Occipital lobe (tissue), 2 donors: ENCODE data around the gene TESPA1. TPM values are rescaled to one million over a fixed set of nuclear protein-coding genes. Genes with fewer than 3 reads are reported as not detected.

Experiments used
- DNase-seq: peaks from one replicate; lab custom pipeline; 2025; lab: John Stamatoyannopoulos, UW
- total RNA-seq: library from RNA; depleted of rRNA; stranded (reverse); fragments of >200 nt; gene quantifications from one replicate; pipeline ENCODE4 v1.2.3, GENCODE V29; 2014

Gene TESPA1, protein sequence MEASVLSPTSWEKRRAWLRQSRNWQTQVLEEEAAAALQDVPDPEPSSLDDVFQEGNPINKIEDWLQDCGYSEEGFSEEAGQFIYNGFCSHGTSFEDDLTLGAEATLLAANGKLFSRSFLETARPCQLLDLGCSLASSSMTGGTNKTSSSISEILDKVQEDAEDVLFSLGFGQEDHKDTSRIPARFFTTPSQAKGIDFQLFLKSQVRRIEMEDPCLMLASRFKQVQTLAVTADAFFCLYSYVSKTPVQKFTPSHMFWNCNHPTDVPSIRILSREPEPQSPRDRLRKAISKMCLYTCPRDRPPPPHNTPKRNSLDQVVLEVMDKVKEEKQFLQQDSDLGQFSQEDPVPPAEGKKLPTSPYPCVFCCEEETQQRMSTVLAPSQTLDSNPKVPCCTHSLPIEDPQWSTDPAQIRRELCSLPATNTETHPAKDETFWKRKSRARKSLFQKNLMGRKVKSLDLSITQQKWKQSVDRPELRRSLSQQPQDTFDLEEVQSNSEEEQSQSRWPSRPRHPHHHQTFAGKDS
- total RNA-seq: not detected

DNA sequence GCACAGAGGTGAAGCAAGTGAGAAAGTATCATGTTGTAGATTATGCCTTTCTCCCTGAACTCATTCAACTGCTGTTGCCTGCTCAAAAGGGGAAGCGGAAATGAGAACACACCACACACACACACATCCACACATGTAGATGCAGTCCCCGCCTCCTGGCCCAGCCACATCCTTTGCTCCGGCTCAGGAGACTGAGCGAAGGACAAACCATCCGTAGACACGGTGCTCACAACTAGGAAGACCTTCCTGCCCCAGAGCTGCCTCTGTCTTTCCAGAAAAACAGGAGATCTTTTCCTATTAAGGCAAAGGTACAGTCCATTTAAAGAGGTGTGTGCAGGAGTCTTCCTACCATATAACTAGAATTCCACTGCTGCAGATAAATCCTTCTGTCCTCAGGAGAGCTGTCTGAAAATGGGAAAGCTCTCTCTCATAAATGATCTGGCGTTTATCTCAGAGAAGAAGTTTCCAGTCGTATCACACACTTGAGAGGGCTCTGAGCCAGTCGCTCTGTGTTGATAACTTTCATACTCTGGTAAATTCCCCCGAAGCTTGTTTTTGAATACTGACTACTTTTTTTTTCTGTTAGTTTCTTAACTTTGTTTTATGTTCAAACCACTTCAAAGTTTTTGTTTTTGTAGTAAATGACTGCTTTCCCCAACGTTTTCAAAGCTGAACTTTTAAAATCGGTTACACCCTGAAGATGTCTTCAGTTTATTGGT is at the start of gene TESPA1:
Gene TESPA1 (minus strand): TSS at position 105 of the 719 bp plus-strand sequence. CDS start 10,200 bp downstream, outside the sequence.
- no peak for DNase-seq

DNA sequence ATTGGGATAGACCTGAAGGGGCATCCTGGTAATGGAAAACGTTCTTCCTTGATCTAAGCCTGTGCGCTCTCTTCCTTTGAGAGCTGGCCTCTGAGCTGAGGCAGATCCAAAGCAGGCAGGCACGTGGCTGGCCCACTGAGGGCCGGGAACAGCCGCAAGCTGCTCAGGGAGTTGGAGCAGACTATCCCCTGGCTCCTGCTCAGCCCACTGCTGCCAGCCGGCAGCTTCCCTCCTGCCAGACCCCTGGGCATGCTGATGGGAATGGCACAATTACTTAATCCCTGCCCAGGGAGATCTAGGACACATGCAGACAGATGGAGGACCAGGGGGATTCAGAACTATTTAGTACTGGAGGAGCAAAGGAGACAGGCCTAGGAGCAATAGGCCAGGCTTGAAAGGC is 49.7 kb upstream of the TESPA1 start:
- no peak for DNase-seq

DNA sequence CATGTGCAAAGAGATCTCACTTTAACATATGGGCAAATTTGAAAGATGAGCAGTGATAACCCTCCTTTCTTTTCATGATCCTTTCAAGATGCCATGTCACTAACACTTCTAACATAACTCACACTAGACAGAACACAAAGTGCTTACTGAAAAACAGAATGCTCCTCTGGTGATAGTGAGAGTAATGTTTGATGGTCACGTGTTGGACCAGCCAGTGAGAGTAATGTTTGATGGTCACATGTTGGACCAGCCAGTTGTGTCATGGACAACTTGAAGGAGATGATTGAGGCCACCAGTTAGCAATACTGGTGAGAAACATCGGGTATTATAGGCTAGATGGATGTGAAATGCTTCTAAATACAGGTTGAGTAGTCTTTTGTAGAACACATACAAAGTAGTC is 40.9 kb upstream of the TESPA1 start:
- no peak for DNase-seq

DNA sequence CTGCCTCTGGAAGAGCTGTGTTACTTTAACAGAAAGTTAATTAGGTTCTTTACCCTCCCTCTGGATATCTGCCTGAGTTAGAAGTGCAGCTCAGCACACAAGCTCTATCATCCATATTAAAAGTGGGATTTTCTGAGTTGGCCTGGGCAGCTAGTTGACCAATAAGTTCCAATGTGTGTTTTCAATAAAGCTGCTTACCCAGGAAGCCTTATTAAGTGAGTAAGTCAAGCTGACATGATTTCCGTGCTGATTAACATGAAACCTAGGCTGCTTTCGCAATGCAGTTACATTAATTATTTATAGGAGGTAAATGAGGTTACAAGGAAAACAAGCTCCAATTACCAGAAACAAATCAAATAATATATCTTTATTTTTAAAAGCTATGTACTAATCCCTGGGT is 40.0 kb upstream of the TESPA1 start:
- no peak for DNase-seq

DNA sequence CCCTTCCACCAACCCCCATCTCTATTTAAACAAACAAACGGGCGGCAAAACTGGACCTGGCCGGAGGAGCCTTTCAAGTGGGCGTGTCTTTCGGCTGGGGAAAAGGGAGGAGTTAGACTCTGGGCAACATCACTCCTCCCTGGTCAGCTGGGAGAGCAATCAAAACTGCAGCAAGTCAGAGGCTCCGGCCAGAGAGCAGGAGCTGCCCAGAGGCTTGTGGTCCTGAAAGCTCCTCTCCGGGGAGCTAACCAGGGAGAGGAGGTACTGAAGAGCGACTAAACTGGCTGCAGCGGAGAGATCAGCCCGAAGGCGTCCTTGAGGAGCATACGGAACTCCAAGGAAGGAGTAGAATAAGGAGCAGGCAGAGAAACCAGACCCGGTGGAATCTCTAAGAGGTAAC is 35.2 kb upstream of the TESPA1 start, which contains the start of gene NEUROD4:
Gene NEUROD4 (plus strand): TSS at position 191 of the 400 bp plus-strand sequence. CDS start 6,466 bp downstream, outside the sequence.
- peak; percentile 4 for DNase-seq

DNA sequence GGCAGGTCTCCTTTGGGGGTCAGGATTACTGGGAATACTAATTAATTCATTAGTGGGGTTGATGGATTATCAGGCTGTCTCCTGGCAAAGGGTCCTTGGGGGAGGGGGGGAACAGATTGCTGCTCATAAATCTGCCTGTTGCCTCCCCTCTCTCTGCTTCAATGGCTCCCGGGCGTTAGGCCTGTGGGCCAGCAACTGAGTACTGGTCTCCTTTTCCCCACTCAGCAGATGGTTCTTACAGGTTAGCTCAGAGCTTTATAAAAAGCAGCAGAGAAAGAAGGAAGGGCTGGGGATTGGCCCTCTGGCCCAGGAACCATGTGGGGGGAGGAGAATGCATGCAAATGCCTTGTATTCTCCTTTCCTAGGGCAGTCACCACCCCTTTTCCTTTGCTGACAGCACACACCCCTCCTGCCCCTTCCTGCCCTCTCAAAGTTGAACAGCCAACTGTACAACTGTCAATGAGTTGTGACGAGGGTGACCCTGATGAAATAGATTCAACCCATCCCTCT is 32.9 kb upstream of the TESPA1 start:
- no peak for DNase-seq

DNA sequence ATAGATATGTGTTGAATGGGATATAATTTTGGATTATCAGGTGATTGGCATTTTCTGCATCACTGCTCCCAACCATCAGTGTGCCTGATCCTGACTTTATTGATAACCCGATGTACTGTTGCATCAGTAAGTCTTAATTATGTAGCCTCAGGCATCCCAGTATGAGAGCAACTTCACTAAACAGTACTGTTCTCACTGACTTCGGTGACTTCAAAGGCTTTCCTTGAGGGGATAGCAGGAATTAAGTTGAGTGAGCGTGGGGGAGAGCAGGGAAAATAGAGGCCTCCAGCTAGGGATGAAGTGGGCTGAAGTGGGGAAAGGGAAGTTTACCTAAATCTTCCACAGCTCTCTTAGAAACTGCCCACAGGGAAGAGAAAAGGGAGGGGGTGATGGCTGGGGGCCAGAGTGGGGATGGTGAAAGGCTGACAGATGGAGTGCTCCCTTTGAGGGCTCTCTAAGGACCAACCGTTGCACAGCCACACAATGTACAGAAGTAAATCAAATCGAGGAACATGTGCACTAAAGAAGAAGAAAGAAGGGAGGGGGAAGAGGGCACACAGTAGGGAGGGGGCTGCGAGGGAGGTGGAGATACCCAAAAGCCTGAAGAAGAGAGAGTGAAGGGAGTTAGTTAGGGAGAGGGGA is 24.5 kb upstream of the TESPA1 start:
- DNase-seq: no peak

DNA sequence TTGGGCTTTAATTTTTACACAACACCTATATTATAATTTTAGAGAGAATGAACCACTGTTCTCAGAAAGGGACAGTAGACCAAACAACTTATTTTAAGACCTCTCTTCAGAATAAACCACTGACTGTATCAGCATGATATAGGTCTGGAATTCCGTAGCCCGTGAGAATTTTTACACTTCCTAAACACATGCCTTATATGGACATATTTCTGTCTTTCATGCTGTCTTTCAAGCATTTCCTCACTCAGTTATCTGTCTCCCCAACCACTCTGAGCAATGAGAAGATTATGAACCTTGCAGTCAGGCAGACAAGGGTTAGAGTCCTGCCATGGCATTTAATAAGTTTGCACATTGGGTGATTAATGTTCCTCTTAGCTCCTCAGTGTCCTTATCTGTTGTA is 17.8 kb upstream of the TESPA1 start:
- no peak for DNase-seq

DNA sequence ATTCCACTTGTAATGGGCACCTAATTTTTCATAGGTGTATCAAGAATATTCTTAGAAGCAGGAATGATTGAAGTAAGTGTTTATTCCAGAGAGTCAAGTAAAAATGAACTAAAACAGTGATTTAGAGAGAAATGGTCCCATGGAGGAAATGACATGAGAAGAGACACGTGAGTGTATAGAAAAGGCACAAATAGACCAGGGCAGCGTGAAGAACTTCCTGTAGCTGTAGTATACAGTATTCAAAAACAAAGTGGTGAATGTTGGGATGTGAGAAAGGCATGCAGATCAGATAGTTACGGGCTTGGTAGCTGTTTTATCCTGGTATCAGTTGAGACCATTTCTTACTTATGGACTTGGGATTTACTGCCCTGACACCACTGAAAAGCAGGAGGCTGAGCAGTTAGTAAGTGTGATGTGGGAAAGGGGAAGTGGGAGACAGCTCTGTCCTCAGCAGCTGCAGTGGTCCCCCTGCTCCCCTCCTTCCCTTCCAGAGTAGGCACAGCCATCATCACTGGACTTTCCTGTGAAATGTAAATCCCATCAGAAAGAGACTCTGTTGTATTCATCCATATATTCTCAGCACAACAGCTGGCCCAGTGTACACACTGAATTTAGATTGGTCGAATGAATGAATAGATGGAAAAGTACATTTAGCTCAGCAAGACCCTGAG is 16.8 kb upstream of the TESPA1 start:
- no peak for DNase-seq

DNA sequence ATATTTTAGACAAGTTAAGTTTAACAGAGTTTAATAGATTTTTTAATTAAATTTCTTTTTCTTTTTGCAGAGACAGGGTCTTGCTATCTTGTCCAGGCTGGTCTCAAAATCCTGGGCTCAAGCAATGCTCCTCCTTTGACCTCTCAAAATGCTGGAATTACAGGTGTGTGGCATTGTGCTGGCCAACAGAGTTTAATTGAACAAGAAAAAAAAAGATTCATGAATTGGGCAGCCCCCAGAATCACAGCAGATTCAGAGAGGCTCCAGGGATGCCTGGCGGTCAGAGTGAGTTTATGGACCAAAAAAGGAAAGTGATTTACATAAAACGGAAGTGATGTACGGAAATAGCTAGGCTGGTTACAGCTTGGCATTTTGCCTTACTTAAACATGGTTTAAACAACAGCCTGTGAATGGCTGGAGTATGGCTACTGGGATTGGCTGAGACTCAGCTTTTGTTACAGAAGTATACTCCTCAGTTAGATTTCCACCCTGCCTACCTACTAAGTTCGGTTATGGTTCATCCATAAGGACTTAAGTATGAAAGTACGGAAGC is 14.5 kb upstream of the TESPA1 start:
- DNase-seq: no peak

DNA sequence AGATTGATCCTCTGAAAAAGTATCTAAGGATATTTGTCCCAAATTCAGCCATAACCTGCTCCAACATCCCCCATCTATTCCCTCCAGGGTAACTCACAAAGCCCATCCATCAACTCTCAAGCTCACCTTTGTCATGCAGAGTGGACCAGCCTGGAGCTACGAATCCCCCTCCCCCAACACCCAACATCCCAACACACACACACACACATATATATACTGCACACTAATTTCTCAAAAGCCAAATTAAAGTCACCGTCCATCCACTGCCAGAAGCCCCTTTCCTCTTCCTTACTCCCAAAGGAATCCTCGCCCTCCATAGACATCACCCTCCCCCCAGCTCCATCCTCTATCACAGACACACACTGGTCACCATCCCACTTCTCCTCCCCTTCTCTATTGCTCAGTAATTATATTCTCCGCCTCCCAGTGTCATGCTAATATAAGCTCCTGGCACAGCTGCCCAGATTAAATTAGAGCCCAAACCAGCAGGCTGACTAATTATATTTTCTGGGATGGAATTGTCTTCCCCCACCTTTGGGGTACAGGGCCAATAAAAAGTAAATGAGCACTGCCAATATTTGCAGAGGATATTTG is 13.5 kb upstream of the TESPA1 start:
- DNase-seq: no peak

DNA sequence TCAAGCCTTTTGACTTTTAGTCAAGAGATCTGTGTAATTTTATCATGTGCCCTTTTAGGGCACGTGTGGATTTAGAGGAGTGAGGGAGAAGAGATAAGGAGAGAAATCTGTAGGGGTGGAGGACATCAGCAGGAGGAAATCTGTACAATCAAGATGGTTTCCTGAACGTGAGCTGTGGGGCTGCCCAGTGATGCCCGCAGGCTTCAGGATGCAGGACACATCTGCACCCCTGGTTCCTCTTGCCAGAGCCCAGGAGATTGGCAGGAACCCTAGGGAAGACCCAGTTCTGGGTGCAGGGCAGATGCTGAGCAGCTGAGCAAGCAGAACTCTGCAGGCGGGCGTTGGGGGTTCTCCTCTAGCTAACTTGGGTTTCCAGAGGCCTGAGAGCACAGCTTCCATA is 11.6 kb upstream of the TESPA1 start:
- DNase-seq: no peak

DNA sequence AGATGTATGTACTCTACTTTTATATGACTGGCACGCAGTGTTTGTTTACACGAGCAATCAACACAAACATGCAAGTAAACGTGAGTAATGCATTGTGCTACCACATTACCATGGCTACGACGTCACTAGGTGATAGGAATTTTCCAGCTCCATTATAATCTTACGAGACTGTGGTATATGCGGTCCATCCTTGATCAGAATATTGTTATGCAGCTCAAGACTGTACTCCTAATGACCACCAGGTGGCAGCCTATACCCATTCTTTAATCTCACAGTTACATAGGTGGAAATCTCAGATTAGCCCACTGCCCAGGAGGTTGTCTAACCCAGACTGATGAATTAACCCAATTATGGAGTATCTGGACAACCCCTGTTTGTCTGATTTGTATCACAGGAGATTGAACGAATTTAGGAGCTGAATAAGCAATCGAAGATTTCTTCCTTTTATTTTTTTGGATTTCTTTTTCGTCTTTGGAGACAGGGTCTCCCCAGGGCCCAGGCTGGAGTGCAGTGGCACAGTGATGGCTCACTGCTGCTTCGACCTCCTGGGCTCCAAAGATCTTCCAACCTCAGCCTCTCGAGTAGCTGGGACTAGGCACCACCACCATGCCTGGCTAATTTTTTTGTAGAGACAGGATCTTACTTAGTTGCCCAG is 8.7 kb upstream of the TESPA1 start:
- DNase-seq: no peak

DNA sequence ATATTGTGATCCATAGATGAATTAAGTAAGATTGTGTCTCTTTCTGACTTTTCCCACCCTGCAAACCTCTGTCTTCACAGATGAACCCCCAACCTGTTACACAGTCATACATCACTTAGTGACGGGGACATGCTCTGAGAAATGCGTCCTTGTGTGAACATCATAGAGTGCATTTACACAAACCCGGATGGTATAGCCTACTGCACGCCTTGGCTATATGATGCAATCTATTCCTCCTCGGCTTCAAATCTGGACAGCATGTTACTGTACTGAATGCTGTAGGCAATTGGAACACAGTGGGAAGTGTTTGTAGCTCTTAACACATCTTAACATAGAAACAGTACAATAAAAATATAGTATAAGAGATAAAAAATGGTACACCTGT is 7.4 kb upstream of the TESPA1 start:
- DNase-seq: no peak

DNA sequence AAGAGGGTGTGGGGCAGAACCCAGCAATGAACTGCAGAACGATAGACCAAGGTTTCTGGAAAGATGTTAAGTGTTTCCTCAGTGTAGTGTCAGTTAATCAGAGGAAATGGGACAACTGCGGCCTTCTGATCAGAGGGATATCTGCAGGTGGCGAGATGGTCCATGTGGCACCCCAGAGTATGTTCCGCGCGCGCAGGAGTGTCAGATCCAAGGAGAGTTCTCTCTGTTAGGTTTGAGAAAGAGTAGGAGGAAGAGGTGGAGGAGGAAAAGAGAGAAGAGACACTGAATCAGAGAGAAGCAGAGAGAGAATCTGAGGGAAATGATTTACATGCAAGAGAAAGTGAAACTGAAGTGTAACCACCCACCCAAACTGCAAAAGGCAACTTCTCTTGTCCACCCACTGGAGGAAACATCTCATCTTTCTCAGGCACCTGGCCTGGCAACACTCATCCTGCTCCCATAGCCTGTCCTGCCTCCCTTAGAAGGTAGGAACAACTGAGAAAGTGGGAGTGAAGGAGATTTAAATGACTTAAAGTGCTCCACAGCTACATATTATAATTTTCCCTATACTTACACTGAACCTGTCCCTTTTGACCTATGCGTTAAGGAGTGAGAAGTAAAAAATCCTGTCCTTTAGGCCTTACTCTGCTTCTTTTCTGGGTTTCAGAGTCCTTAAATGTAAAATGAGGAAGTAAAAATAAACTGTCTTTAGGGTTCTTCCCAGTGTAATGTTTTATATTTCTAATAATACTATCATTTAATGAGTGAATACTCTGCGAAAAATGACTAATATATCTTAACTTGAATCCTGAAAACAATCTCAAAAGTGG is 6.8 kb upstream of the TESPA1 start:
- no peak for DNase-seq

DNA sequence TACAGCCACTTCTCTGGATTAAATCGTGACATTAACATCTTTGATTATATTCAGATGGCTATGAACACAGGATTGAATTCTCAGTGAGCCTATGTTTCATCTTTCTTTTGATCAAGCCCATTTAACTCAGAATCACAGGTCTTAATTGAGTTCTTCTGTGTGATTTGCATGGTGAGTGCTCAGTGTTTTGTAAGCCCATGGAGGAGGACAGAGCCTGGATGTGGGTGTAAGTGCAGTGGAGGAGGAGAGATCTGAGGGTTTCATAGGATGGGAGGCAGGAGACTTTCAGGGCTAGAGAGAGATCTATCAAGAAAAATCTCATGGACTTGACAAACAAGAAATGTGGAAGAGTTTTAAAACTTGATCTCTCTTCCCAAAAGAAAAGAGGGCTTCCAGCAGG is 5.3 kb upstream of the TESPA1 start:
- peak; percentile 20 for DNase-seq

DNA sequence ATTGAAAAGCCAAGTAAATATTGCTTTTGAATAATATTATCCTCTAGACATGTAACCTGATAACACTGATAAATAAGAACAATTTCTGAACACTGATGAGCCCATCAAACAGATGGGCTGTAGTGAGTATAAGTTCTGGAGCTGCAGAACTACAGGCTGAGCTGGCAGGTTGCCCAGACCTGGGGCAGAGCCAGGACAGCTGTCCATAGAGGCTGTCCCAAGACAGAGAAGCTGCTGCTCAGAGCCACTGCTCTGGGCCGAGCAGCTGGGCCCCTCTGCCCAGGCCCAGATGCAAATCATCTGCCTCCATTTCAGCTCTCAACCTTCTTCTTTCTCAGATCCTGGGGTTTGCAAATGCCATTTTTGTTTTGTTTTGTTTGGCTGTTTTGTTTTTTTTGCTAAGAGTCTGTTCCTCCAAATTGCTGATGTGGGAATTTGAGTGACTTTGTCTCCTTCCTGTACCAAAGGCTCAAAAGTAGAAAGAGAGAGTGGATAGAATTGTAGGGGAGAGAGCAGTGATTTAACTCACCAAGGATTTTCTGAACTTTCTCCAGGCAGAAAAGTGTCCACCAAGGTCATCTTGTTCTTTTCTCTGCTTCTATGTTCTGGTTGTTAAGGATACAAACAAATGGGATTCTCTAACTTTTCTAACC is 4.0 kb upstream of the TESPA1 start:
- peak; percentile 77 for DNase-seq

DNA sequence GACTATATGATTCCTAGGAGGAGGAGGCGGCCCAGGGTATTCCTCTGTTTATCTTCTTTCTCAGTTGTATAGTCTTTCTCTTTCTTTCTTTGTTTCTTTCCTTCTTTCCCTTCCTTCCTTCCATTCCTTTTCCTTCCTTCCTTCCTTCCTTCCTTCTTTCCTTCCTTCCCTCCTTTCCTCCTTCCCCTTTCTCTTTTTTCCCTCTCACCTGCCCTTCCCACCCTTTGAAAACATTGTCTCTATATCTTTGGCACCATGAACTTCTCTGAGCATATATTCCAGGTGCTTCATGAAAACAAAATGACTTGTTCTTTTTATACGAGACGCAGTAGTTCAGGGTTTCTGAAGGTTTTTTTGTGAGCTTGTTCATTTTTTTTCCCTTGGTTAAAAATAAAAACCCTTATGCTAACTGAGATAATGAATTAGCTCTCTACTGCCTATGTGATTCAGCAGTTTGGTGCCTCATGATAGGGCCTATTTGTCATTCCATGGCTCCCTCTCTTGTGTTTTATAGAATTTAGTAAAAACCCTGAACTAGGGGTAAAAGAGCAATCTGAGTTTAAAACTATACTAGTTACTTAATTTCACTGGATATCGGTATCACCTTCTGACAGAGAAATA is 3.2 kb upstream of the TESPA1 start:
- no peak for DNase-seq
